ENCODE data around the gene ITPR1.

ITPR1 gene

GRCh38 chr3:4675704-4676103 is 182.6 kb downstream of the ITPR1 start:
- TF ChIP-seq MYC (IDR thresholded peaks at IDR 0.05; ENCODE audit: low read depth, low read length): no peak
- TF ChIP-seq MAX (IDR thresholded peaks at IDR 0.05; ENCODE audit: low read depth, low read length): no peak
- TF ChIP-seq POLR2A (IDR thresholded peaks at IDR 0.05; ENCODE audit: extremely low read depth, insufficient read length): no peak
- TF ChIP-seq CTCF (IDR thresholded peaks at IDR 0.05; ENCODE audit: low read depth, low read length): no peak
- DNase-seq (ENCODE audit: low read depth): no peak
- no peak overlapping the region for H3K4me3 ChIP-seq (ENCODE audit: low read depth, low read length)

DNA sequence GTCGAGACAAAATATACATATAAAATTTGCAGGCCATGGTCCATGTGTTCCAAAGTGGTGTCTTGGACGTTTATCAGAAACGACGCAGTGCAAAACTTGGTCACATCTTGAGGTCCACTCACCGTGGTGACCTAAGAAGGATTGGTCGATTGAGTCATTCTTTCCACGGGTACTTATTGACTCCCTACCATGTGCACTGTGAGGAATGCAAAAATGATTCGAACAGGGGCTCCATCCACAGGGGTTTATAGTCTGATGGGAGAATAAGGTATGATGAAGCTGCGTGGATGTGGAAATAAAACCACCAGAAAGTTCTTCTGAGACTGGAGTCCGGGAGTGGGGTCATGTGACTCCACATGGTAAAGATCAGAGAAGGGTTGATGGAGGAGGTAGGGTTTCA is 185.2 kb downstream of the ITPR1 start:
- H3K4me3 ChIP-seq (ENCODE audit: low read depth, low read length): no peak overlapping the region
- no peak for DNase-seq (ENCODE audit: low read depth)
- no peak for TF ChIP-seq CTCF (IDR thresholded peaks at IDR 0.05; ENCODE audit: low read depth, low read length)
- TF ChIP-seq MAX (IDR thresholded peaks at IDR 0.05; ENCODE audit: low read depth, low read length): no peak
- TF ChIP-seq POLR2A (IDR thresholded peaks at IDR 0.05; ENCODE audit: extremely low read depth, insufficient read length): no peak
- TF ChIP-seq MYC (IDR thresholded peaks at IDR 0.05; ENCODE audit: low read depth, low read length): no peak

DNA sequence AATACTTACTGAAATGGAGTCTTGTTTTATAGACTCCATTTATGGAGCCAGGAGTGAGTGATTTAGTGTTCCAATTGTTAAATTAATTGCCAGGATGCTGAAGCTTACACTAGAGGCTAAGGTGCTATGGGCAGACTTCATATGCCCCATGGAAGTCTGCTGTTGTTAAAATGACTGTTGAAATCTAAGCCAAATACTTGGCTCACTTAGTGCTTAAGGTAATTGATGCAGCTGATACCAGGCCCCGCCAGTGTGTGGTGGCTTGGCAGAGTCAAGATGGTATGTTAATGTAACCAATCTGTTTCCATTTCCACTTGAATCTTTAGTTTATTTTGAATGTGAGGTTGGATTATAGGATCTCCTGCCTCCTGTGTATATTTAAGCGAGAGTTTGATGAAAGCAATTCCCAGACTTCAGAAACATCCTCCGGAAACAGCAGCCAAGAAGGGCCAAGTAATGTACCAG is 187.1 kb downstream of the ITPR1 start:
- H3K4me3 ChIP-seq (ENCODE audit: low read depth, low read length): no peak overlapping the region
- TF ChIP-seq MAX (IDR thresholded peaks at IDR 0.05; ENCODE audit: low read depth, low read length) (no peak), CTCF (IDR thresholded peaks at IDR 0.05; ENCODE audit: low read depth, low read length) (no peak), MYC (IDR thresholded peaks at IDR 0.05; ENCODE audit: low read depth, low read length) (no peak), POLR2A (IDR thresholded peaks at IDR 0.05; ENCODE audit: extremely low read depth, insufficient read length) (no peak)
- no peak for DNase-seq (ENCODE audit: low read depth)

- peak; percentile 45 for DNase-seq (ENCODE audit: low read depth)
- TF ChIP-seq POLR2A (IDR thresholded peaks at IDR 0.05; ENCODE audit: extremely low read depth, insufficient read length): no peak
- no peak overlapping the region for H3K4me3 ChIP-seq (ENCODE audit: low read depth, low read length)
Observed at GRCh38 chr3:4680871-4681300, 187.7 kb downstream of the ITPR1 start.

GRCh38 chr3:4681301-4681700 is 188.2 kb downstream of the ITPR1 start:
- TF ChIP-seq MAX (IDR thresholded peaks at IDR 0.05; ENCODE audit: low read depth, low read length): no peak
- TF ChIP-seq MYC (IDR thresholded peaks at IDR 0.05; ENCODE audit: low read depth, low read length): no peak
- no peak for TF ChIP-seq POLR2A (IDR thresholded peaks at IDR 0.05; ENCODE audit: extremely low read depth, insufficient read length)
- TF ChIP-seq CTCF (IDR thresholded peaks at IDR 0.05; ENCODE audit: low read depth, low read length): no peak
- no peak for DNase-seq (ENCODE audit: low read depth)
- no peak overlapping the region for H3K4me3 ChIP-seq (ENCODE audit: low read depth, low read length)

- no peak for TF ChIP-seq MYC (IDR thresholded peaks at IDR 0.05; ENCODE audit: low read depth, low read length)
- TF ChIP-seq CTCF (IDR thresholded peaks at IDR 0.05; ENCODE audit: low read depth, low read length): no peak
- no peak for TF ChIP-seq POLR2A (IDR thresholded peaks at IDR 0.05; ENCODE audit: extremely low read depth, insufficient read length)
- no peak for TF ChIP-seq MAX (IDR thresholded peaks at IDR 0.05; ENCODE audit: low read depth, low read length)
- no peak overlapping the region for H3K4me3 ChIP-seq (ENCODE audit: low read depth, low read length)
- no peak for DNase-seq (ENCODE audit: low read depth)
Observed at GRCh38 chr3:4684117-4684516, 191.0 kb downstream of the ITPR1 start.

Data from NB4 (cell line).